ENCODE data around the gene TDRD9. TPM values are rescaled to one million over a fixed set of nuclear protein-coding genes. Genes with fewer than 3 reads are reported as not detected.

Gene TDRD9
- total RNA-seq, 2 donors from 2014 or later = 0.95 TPM; not detected in 1

GRCh38 chr14:104094056-104094708, 165.9 kb downstream of the TDRD9 start:
- peaks cover 5% of the 10 kb centered on the region for H3K4me1 Mint-ChIP-seq
- no peak for ATAC-seq (replicated peaks)
- H3K36me3 Mint-ChIP-seq (ENCODE audit: low read depth) = no peaks in the 10 kb centered on the region
- no peaks in the 10 kb centered on the region for H3K9me3 Mint-ChIP-seq
- H3K27me3 Mint-ChIP-seq = no peaks in the 10 kb centered on the region
- no peak overlapping the region for H3K4me3 Mint-ChIP-seq
- peak overlapping the region; percentile 29 for H3K27ac Mint-ChIP-seq

GRCh38 chr14:104094709-104095425, 166.6 kb downstream of the TDRD9 start:
- Mint-ChIP-seq H3K4me3 (no peak overlapping the region), H3K36me3 (ENCODE audit: low read depth) (no peaks in the 10 kb centered on the region), H3K27ac (peak overlapping the region; percentile 29), H3K4me1 (peaks cover 5% of the 10 kb centered on the region), H3K27me3 (no peaks in the 10 kb centered on the region), H3K9me3 (no peaks in the 10 kb centered on the region)
- peak; percentile 76 for ATAC-seq (replicated peaks)

- no peak overlapping the region for H3K27ac Mint-ChIP-seq
- H3K4me1 Mint-ChIP-seq = peaks cover 5% of the 10 kb centered on the region
- no peaks in the 10 kb centered on the region for H3K36me3 Mint-ChIP-seq (ENCODE audit: low read depth)
- no peaks in the 10 kb centered on the region for H3K27me3 Mint-ChIP-seq
- no peak for ATAC-seq (replicated peaks)
- H3K4me3 Mint-ChIP-seq = no peak overlapping the region
- no peaks in the 10 kb centered on the region for H3K9me3 Mint-ChIP-seq
These were observed 167.4 kb downstream of the TDRD9 start for GRCh38 chr14:104095426-104096310.

GRCh38 chr14:104096318-104096717, 168.1 kb downstream of the TDRD9 start:
- Mint-ChIP-seq H3K27me3 (no peaks in the 10 kb centered on the region), H3K27ac (no peak overlapping the region), H3K36me3 (ENCODE audit: low read depth) (no peaks in the 10 kb centered on the region), H3K9me3 (no peaks in the 10 kb centered on the region), H3K4me1 (peaks cover 5% of the 10 kb centered on the region), H3K4me3 (no peak overlapping the region)
- no peak for ATAC-seq (replicated peaks)

GRCh38 chr14:104096751-104097700, 168.8 kb downstream of the TDRD9 start:
- Mint-ChIP-seq H3K27ac (no peak overlapping the region), H3K36me3 (ENCODE audit: low read depth) (no peaks in the 10 kb centered on the region), H3K4me1 (peaks cover 5% of the 10 kb centered on the region), H3K9me3 (no peaks in the 10 kb centered on the region), H3K27me3 (no peaks in the 10 kb centered on the region), H3K4me3 (no peak overlapping the region)
- ATAC-seq (replicated peaks) = no peak

GRCh38 chr14:104098272-104099095, 170.2 kb downstream of the TDRD9 start:
- no peak for ATAC-seq (replicated peaks)
- H3K9me3 Mint-ChIP-seq = no peaks in the 10 kb centered on the region
- H3K4me3 Mint-ChIP-seq = no peak overlapping the region
- no peak overlapping the region for H3K27ac Mint-ChIP-seq
- H3K27me3 Mint-ChIP-seq = no peaks in the 10 kb centered on the region
- no peaks in the 10 kb centered on the region for H3K36me3 Mint-ChIP-seq (ENCODE audit: low read depth)
- peaks cover 5% of the 10 kb centered on the region for H3K4me1 Mint-ChIP-seq

GRCh38 chr14:104099096-104100041, 171.1 kb downstream of the TDRD9 start:
- peaks cover 2% of the 10 kb centered on the region for H3K4me1 Mint-ChIP-seq
- H3K27ac Mint-ChIP-seq = no peak overlapping the region
- no peak for ATAC-seq (replicated peaks)
- no peak overlapping the region for H3K4me3 Mint-ChIP-seq
- H3K9me3 Mint-ChIP-seq = no peaks in the 10 kb centered on the region
- no peaks in the 10 kb centered on the region for H3K27me3 Mint-ChIP-seq
- H3K36me3 Mint-ChIP-seq (ENCODE audit: low read depth) = no peaks in the 10 kb centered on the region

GRCh38 chr14:104100171-104101085, 172.2 kb downstream of the TDRD9 start:
- Mint-ChIP-seq H3K36me3 (ENCODE audit: low read depth) (no peaks in the 10 kb centered on the region), H3K4me3 (no peak overlapping the region), H3K27ac (no peak overlapping the region), H3K4me1 (no peaks in the 10 kb centered on the region), H3K27me3 (no peaks in the 10 kb centered on the region), H3K9me3 (no peaks in the 10 kb centered on the region)
- ATAC-seq (replicated peaks) = no peak

GRCh38 chr14:104101086-104101621, 172.9 kb downstream of the TDRD9 start:
- no peak for ATAC-seq (replicated peaks)
- H3K27me3 Mint-ChIP-seq = no peaks in the 10 kb centered on the region
- H3K27ac Mint-ChIP-seq = no peak overlapping the region
- H3K36me3 Mint-ChIP-seq (ENCODE audit: low read depth) = no peaks in the 10 kb centered on the region
- no peak overlapping the region for H3K4me3 Mint-ChIP-seq
- no peaks in the 10 kb centered on the region for H3K9me3 Mint-ChIP-seq
- no peaks in the 10 kb centered on the region for H3K4me1 Mint-ChIP-seq

GRCh38 chr14:104101651-104102281, 173.5 kb downstream of the TDRD9 start:
- H3K36me3 Mint-ChIP-seq (ENCODE audit: low read depth) = no peaks in the 10 kb centered on the region
- no peak for ATAC-seq (replicated peaks)
- no peaks in the 10 kb centered on the region for H3K9me3 Mint-ChIP-seq
- H3K27me3 Mint-ChIP-seq = no peaks in the 10 kb centered on the region
- H3K27ac Mint-ChIP-seq = no peak overlapping the region
- no peak overlapping the region for H3K4me3 Mint-ChIP-seq
- H3K4me1 Mint-ChIP-seq = no peaks in the 10 kb centered on the region

Measured in activated T-helper 17 cell treated with anti-CD3 and anti-CD28 coated beads, Interleukin-2, amount 50 U/mL, for 72 hours (primary cell).